Measurements from ENCODE around the gene NKD2.

The NKD2 gene

DNA sequence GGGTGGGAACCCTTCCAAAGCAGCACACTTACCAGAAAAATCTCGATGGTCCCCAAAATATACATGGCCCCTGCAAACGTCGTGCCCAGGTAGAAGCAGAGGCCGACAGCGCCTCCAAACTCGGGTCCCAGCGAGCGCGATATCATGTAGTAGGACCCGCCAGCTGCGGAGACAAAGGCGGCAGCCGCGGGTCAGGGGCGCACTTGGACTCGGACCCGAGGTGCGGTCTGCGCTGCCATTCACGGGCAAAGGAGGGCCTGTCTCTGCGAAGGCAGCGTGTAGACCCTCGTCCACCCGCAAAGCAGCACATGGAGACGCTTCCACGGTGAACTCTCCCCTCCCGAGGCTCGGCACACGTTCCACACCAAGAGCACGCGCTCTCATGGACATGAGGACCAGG, 78.3 kb downstream of the NKD2 start:
- Histone ChIP-seq H4K20me1 (ENCODE audit: control insufficient read depth, insufficient read depth, low read depth, low read length) (no peaks in the 10 kb centered on the region), H3K27ac (ENCODE audit: low read depth, low read length) (no peak overlapping the region), H3K9me3 (ENCODE audit: control insufficient read depth, insufficient read depth, low read length) (peaks cover 19% of the 10 kb centered on the region; the same call in 1 of the 2 replicates), H3F3A (ENCODE audit: control insufficient read depth, insufficient read depth) (no peaks in the 10 kb centered on the region), H3K27me3 (ENCODE audit: control insufficient read depth, low read length) (no peaks in the 10 kb centered on the region), H3K79me2 (ENCODE audit: control insufficient read depth, low read length) (no peaks in the 10 kb centered on the region), H3K4me1 (ENCODE audit: control insufficient read depth, low read length) (no peaks in the 10 kb centered on the region), H3K9me2 (replicated peaks; ENCODE audit: control insufficient read depth, low read length) (no peaks in the 10 kb centered on the region), H3K4me2 (ENCODE audit: low read length) (no peak overlapping the region), H3K36me3 (ENCODE audit: control insufficient read depth, low read length) (no peaks in the 10 kb centered on the region), H3K4me3 (ENCODE audit: low read length) (no peak overlapping the region)
- TF ChIP-seq, protein P1, sequence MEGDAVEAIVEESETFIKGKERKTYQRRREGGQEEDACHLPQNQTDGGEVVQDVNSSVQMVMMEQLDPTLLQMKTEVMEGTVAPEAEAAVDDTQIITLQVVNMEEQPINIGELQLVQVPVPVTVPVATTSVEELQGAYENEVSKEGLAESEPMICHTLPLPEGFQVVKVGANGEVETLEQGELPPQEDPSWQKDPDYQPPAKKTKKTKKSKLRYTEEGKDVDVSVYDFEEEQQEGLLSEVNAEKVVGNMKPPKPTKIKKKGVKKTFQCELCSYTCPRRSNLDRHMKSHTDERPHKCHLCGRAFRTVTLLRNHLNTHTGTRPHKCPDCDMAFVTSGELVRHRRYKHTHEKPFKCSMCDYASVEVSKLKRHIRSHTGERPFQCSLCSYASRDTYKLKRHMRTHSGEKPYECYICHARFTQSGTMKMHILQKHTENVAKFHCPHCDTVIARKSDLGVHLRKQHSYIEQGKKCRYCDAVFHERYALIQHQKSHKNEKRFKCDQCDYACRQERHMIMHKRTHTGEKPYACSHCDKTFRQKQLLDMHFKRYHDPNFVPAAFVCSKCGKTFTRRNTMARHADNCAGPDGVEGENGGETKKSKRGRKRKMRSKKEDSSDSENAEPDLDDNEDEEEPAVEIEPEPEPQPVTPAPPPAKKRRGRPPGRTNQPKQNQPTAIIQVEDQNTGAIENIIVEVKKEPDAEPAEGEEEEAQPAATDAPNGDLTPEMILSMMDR (IDR thresholded peaks at IDR 0.05; ENCODE audit: low read depth, low read length, poor library complexity, severe bottlenecking): no peak
- TF ChIP-seq EZH2phosphoT487 (IDR thresholded peaks at IDR 0.05; ENCODE audit: borderline replicate concordance, low read length): no peak

- Histone ChIP-seq H3K79me2 (ENCODE audit: control insufficient read depth, low read length) (no peaks in the 10 kb centered on the region), H3K27me3 (ENCODE audit: control insufficient read depth, low read length) (no peaks in the 10 kb centered on the region), H3K27ac (ENCODE audit: low read depth, low read length) (no peak overlapping the region), H3K4me2 (ENCODE audit: low read length) (no peak overlapping the region), H3K4me3 (ENCODE audit: low read length) (no peak overlapping the region), H3K4me1 (ENCODE audit: control insufficient read depth, low read length) (no peaks in the 10 kb centered on the region), H3K9me2 (replicated peaks; ENCODE audit: control insufficient read depth, low read length) (no peaks in the 10 kb centered on the region), H3K36me3 (ENCODE audit: control insufficient read depth, low read length) (no peaks in the 10 kb centered on the region), H4K20me1 (ENCODE audit: control insufficient read depth, insufficient read depth, low read depth, low read length) (no peaks in the 10 kb centered on the region), H3F3A (ENCODE audit: control insufficient read depth, insufficient read depth) (no peaks in the 10 kb centered on the region), H3K9me3 (ENCODE audit: control insufficient read depth, insufficient read depth, low read length) (peaks cover 19% of the 10 kb centered on the region; the same call in 1 of the 2 replicates)
- TF ChIP-seq EZH2phosphoT487 (IDR thresholded peaks at IDR 0.05; ENCODE audit: borderline replicate concordance, low read length): no peak
- TF ChIP-seq, protein P1 (IDR thresholded peaks at IDR 0.05; ENCODE audit: low read depth, low read length, poor library complexity, severe bottlenecking): no peak
Observed at GRCh38 chr5:1087428-1087827, 78.8 kb downstream of the NKD2 start.

GRCh38 chr5:1088031-1088430, 79.4 kb downstream of the NKD2 start:
- Histone ChIP-seq H3K36me3 (ENCODE audit: control insufficient read depth, low read length) (no peaks in the 10 kb centered on the region), H3K4me2 (ENCODE audit: low read length) (no peak overlapping the region)

More at GRCh38 chr5:1088031-1088430, 79.4 kb downstream of the NKD2 start:
- H3K9me2 ChIP-seq (replicated peaks; ENCODE audit: control insufficient read depth, low read length): no peaks in the 10 kb centered on the region
- no peaks in the 10 kb centered on the region for H4K20me1 ChIP-seq (ENCODE audit: control insufficient read depth, insufficient read depth, low read depth, low read length)
- H3K79me2 ChIP-seq (ENCODE audit: control insufficient read depth, low read length): no peaks in the 10 kb centered on the region
- no peaks in the 10 kb centered on the region for H3K27me3 ChIP-seq (ENCODE audit: control insufficient read depth, low read length)
- H3F3A ChIP-seq (ENCODE audit: control insufficient read depth, insufficient read depth): no peaks in the 10 kb centered on the region
- H3K4me1 ChIP-seq (ENCODE audit: control insufficient read depth, low read length): no peaks in the 10 kb centered on the region
- peaks cover 19% of the 10 kb centered on the region; the same call in 1 of the 2 replicates for H3K9me3 ChIP-seq (ENCODE audit: control insufficient read depth, insufficient read depth, low read length)
- H3K27ac ChIP-seq (ENCODE audit: low read depth, low read length): no peak overlapping the region
- TF ChIP-seq, protein P1 (IDR thresholded peaks at IDR 0.05; ENCODE audit: low read depth, low read length, poor library complexity, severe bottlenecking): no peak
- no peak for TF ChIP-seq EZH2phosphoT487 (IDR thresholded peaks at IDR 0.05; ENCODE audit: borderline replicate concordance, low read length)
- H3K4me3 ChIP-seq (ENCODE audit: low read length): no peak overlapping the region

Measured in DOHH2 (cell line).